Measurements from ENCODE around the gene RASSF1. TPM values are rescaled to one million over a fixed set of nuclear protein-coding genes. Genes with fewer than 3 reads are reported as not detected.

The RASSF1 gene
- total RNA-seq, 1 experiment from 2014 or later: 17.4 TPM

- no TSS peak for BruUV-seq (replicated peaks)
- Histone ChIP-seq H3K27ac (ENCODE audit: low read length) (no peak overlapping the region), H3K4me3 (ENCODE audit: low read depth in 2 of 2, low read length in 2 of 2) (no peak overlapping the region), H3K4me1 (ENCODE audit: control insufficient read depth, insufficient read depth, low read length) (no peaks in the 10 kb centered on the region; the same call in 1 of the 2 replicates), H3K27me3 (ENCODE audit: control insufficient read depth, insufficient read depth, low read length) (no peaks in the 10 kb centered on the region), H3K9me3 (ENCODE audit: control insufficient read depth, insufficient read depth, low read depth, low read length) (no peaks in the 10 kb centered on the region), H3K36me3 (ENCODE audit: control insufficient read depth, insufficient read depth, low read length) (no peaks in the 10 kb centered on the region)
- ChIA-PET POLR2A (no interaction called here), CTCF (no interaction called here)
- ATAC-seq (peak; percentile 55; the same call in 1 of the 2 replicates), DNase-seq (ENCODE audit: low read depth, low spot score) (no peak)
- intact Hi-C loops (cut with micrococcal nuclease; ENCODE audit: unreplicated experiment) (loop anchor here (10.0 kb wide), 1 partner anchor 170 kb away; no protein-coding TSS in a partner anchor), in situ Hi-C loops (cut with HindIII; ENCODE audit: low pct_unique_long_range_greater_than_20kb, low sequenced_read_pairs) (no loop called here)
- TF ChIP-seq, protein P1, sequence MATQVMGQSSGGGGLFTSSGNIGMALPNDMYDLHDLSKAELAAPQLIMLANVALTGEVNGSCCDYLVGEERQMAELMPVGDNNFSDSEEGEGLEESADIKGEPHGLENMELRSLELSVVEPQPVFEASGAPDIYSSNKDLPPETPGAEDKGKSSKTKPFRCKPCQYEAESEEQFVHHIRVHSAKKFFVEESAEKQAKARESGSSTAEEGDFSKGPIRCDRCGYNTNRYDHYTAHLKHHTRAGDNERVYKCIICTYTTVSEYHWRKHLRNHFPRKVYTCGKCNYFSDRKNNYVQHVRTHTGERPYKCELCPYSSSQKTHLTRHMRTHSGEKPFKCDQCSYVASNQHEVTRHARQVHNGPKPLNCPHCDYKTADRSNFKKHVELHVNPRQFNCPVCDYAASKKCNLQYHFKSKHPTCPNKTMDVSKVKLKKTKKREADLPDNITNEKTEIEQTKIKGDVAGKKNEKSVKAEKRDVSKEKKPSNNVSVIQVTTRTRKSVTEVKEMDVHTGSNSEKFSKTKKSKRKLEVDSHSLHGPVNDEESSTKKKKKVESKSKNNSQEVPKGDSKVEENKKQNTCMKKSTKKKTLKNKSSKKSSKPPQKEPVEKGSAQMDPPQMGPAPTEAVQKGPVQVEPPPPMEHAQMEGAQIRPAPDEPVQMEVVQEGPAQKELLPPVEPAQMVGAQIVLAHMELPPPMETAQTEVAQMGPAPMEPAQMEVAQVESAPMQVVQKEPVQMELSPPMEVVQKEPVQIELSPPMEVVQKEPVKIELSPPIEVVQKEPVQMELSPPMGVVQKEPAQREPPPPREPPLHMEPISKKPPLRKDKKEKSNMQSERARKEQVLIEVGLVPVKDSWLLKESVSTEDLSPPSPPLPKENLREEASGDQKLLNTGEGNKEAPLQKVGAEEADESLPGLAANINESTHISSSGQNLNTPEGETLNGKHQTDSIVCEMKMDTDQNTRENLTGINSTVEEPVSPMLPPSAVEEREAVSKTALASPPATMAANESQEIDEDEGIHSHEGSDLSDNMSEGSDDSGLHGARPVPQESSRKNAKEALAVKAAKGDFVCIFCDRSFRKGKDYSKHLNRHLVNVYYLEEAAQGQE (IDR thresholded peaks at IDR 0.05; ENCODE audit: insufficient read depth in 1 of 2, low read depth in 2 of 2, low read length in 1 of 2): no peak
- TF ChIP-seq POLR2AphosphoS5 (IDR thresholded peaks at IDR 0.05; ENCODE audit: low read depth, low read length) (no peak), TCF7L2 (IDR thresholded peaks at IDR 0.05; ENCODE audit: low read depth, low read length) (no peak), CTCF (IDR thresholded peaks at IDR 0.05) (no peak), SIN3A (IDR thresholded peaks at IDR 0.05; ENCODE audit: borderline replicate concordance, insufficient read depth, low read depth, low read length) (no peak)
These were observed 34.0 kb upstream of the RASSF1 start for GRCh38 chr3:50374363-50375257.

- DNase-seq (ENCODE audit: low read depth, low spot score) (no peak), ATAC-seq (no peak)
- H3K27ac ChIP-seq (ENCODE audit: low read length): no peak overlapping the region
- no peak overlapping the region for H3K4me3 ChIP-seq (ENCODE audit: low read depth in 2 of 2, low read length in 2 of 2)
- H3K27me3 ChIP-seq (ENCODE audit: control insufficient read depth, insufficient read depth, low read length): no peaks in the 10 kb centered on the region
- H3K4me1 ChIP-seq (ENCODE audit: control insufficient read depth, insufficient read depth, low read length): no peaks in the 10 kb centered on the region; the same call in 1 of the 2 replicates
- in situ Hi-C loops (cut with HindIII; ENCODE audit: low pct_unique_long_range_greater_than_20kb, low sequenced_read_pairs) (no loop called here), intact Hi-C loops (cut with micrococcal nuclease; ENCODE audit: unreplicated experiment) (loop anchor here (10.0 kb wide), 1 partner anchor 171 kb away; no protein-coding TSS in a partner anchor)
- no peaks in the 10 kb centered on the region for H3K36me3 ChIP-seq (ENCODE audit: control insufficient read depth, insufficient read depth, low read length)
- ChIA-PET CTCF (no interaction called here), POLR2A (no interaction called here)
- H3K9me3 ChIP-seq (ENCODE audit: control insufficient read depth, insufficient read depth, low read depth, low read length): no peaks in the 10 kb centered on the region
- no TSS peak for BruUV-seq (replicated peaks)
- no peak for TF ChIP-seq TCF7L2 (IDR thresholded peaks at IDR 0.05; ENCODE audit: low read depth, low read length)
- TF ChIP-seq, protein P1 (IDR thresholded peaks at IDR 0.05; ENCODE audit: insufficient read depth in 1 of 2, low read depth in 2 of 2, low read length in 1 of 2): no peak
- TF ChIP-seq CTCF (IDR thresholded peaks at IDR 0.05): no peak
- TF ChIP-seq SIN3A (IDR thresholded peaks at IDR 0.05; ENCODE audit: borderline replicate concordance, insufficient read depth, low read depth, low read length): no peak
- TF ChIP-seq POLR2AphosphoS5 (IDR thresholded peaks at IDR 0.05; ENCODE audit: low read depth, low read length): no peak
These were observed 32.8 kb upstream of the RASSF1 start for GRCh38 chr3:50373146-50374051.

Measured in Panc1 (cell line).